Lower leg skin (tissue), 4 donors: ENCODE measurements around the gene VWA8. TPM values are rescaled to one million over a fixed set of nuclear protein-coding genes. Genes with fewer than 3 reads are reported as not detected.

Experiments
- DNase-seq, 2 donors: peaks; one replicate each; pipeline ENCODE4 v3.0.0-alpha.2; 2019; ENCODE audit warnings: low spot score in 2 of 2
- H3K4me3 ChIP-seq: fragments of 200-600 bp; sonication (generic); 2 replicates; pipeline ENCODE4 v1.5.1; 2017; ENCODE audit warnings: mild to moderate bottlenecking, low read depth; ENCODE audit not compliant: poor library complexity, severe bottlenecking
- CTCF ChIP-seq, 3 donors: fragments of 450-650 bp; IDR thresholded peaks; one replicate each; pipeline ENCODE4 v1.5.1; 2016; ENCODE audit warnings: antibody characterized with exemption in 3 of 3, mild to moderate bottlenecking in 3 of 3, moderate library complexity in 2 of 3
- POLR2A ChIP-seq, 2 donors: fragments of 450-650 bp; IDR thresholded peaks; one replicate each; pipeline ENCODE4 v1.6.1; 2016 to 2017; ENCODE audit warnings: antibody characterized with exemption in 2 of 2, mild to moderate bottlenecking in 1 of 2, moderate library complexity in 1 of 2
- WGBS, 2 donors: methylation state at CpG; one replicate each; pipeline ENCODE4 v1.1.5; 2018; 5-methylcytosine and 5-hydroxymethylcytosine counted together
- intact Hi-C: fragments of 100-400 bp; cut with DNase I; formaldehyde crosslinking; loops from one replicate; pipeline ENCODE4 v1.15.0; 2023; ENCODE audit warnings: low total_unique reads
- total RNA-seq, 4 donors: library from RNA; depleted of rRNA; stranded (reverse); fragments of >200 nt; gene quantifications; one replicate each; pipeline ENCODE4 v1.1.0, GENCODE V29; 2016

VWA8 gene
- total RNA-seq, 4 donors from 2014 or later, result 11.8 to 22.0 (median 15.1) TPM

- H3K4me3 ChIP-seq, result no peak overlapping the region
- 47 to 54% methylated on average over 2 of the region's 2 CpGs for WGBS, 2 donors
- no peak for TF ChIP-seq CTCF (IDR thresholded peaks at IDR 0.05)
- no peak for TF ChIP-seq POLR2A (IDR thresholded peaks at IDR 0.05)
- intact Hi-C loops, result no loop called here
- DNase-seq, result no peak
Measured at GRCh38 chr13:41674246-41674645, 286.7 kb downstream of the VWA8 start.

- DNase-seq, result no peak
- intact Hi-C loops, result no loop called here
- WGBS, 2 donors, result 64 to 77% methylated on average over 2 of the region's 2 CpGs
- TF ChIP-seq CTCF (IDR thresholded peaks at IDR 0.05) (no peak), POLR2A (IDR thresholded peaks at IDR 0.05) (no peak)
- H3K4me3 ChIP-seq, result no peak overlapping the region
Measured at GRCh38 chr13:41673640-41674039, 287.3 kb downstream of the VWA8 start.

GRCh38 chr13:41670873-41671443, 290.0 kb downstream of the VWA8 start:
- no peak for TF ChIP-seq POLR2A (IDR thresholded peaks at IDR 0.05)
- TF ChIP-seq CTCF (IDR thresholded peaks at IDR 0.05), result no peak
- no peak overlapping the region for H3K4me3 ChIP-seq
- WGBS, 2 donors, result 86 to 89% methylated on average over 8 of the region's 8 CpGs
- DNase-seq, result no peak
- intact Hi-C loops, result no loop called here

- intact Hi-C loops, result no loop called here
- no peak overlapping the region for H3K4me3 ChIP-seq
- TF ChIP-seq POLR2A (IDR thresholded peaks at IDR 0.05) (no peak), CTCF (IDR thresholded peaks at IDR 0.05) (peak in 2 of 3 donors; percentile 46 to 79)
- 10 to 17% methylated on average over 1 of the region's 1 CpG for WGBS, 2 donors
- DNase-seq, result peak; percentile 63 to 82
Measured at GRCh38 chr13:41668130-41668757, 292.7 kb downstream of the VWA8 start.

GRCh38 chr13:41666644-41667043, 294.3 kb downstream of the VWA8 start:
- no peak for DNase-seq
- 92 to 93% methylated on average over 4 of the region's 4 CpGs for WGBS, 2 donors
- intact Hi-C loops, result no loop called here
- TF ChIP-seq POLR2A (IDR thresholded peaks at IDR 0.05), result no peak
- H3K4me3 ChIP-seq, result no peak overlapping the region

GRCh38 chr13:41660411-41660810, 300.5 kb downstream of the VWA8 start:
- intact Hi-C loops, result no loop called here
- 76 to 82% methylated on average over 2 of the region's 2 CpGs for WGBS, 2 donors

More at GRCh38 chr13:41660411-41660810, 300.5 kb downstream of the VWA8 start:
- no peak overlapping the region for H3K4me3 ChIP-seq
- no peak for DNase-seq
- TF ChIP-seq CTCF (IDR thresholded peaks at IDR 0.05) (no peak), POLR2A (IDR thresholded peaks at IDR 0.05) (no peak)
